ENCODE data around the gene ZNF385B.

GRCh38 chr2:179470089-179470488, 391.3 kb downstream of the ZNF385B start:
- no peak for TF ChIP-seq GATA2 (IDR thresholded peaks at IDR 0.05; ENCODE audit: low read depth, low read length)
- no peak for TF ChIP-seq GATA3 (IDR thresholded peaks at IDR 0.05; ENCODE audit: low read depth, low read length)
